Thyroid gland (tissue), 4 donors: ENCODE data around the gene ZC2HC1B. TPM values are rescaled to one million over a fixed set of nuclear protein-coding genes. Genes with fewer than 3 reads are reported as not detected.

Source experiments
- DNase-seq, 2 donors: peaks; one replicate each; pipeline ENCODE4 v3.0.0-alpha.2; 2019
- H3K27ac ChIP-seq, 3 donors: fragments of 200-600 bp; sonication (generic); 1 replicate in 2 of 3; 2 replicates in 1 of 3; pipeline ENCODE4 v1.5.1; 2016 to 2019; ENCODE audit warnings: mild to moderate bottlenecking in 1 of 3, moderate library complexity in 1 of 3
- H3K27me3 ChIP-seq: fragments of 200-600 bp; sonication (generic); one replicate; pipeline ENCODE4 v1.5.1; 2019
- H3K36me3 ChIP-seq, 2 donors: fragments of 200-600 bp; sonication (generic); one replicate each; pipeline ENCODE4 v1.5.1; 2016 to 2019
- H3K4me1 ChIP-seq, 2 donors: fragments of 200-600 bp; sonication (generic); one replicate each; pipeline ENCODE4 v1.5.1; 2017 to 2019
- H3K4me3 ChIP-seq, 3 donors: fragments of 200-600 bp; sonication (generic); replicated peaks in 1 of 3; 1 replicate in 2 of 3; 2 replicates in 1 of 3; pipeline ENCODE4 v1.5.1; 2016; ENCODE audit warnings: mild to moderate bottlenecking in 1 of 3
- H3K9me3 ChIP-seq: fragments of 200-600 bp; sonication (generic); one replicate; pipeline ENCODE4 v1.5.1; 2017
- POLR2A ChIP-seq, 2 donors: fragments of 450-650 bp; IDR thresholded peaks; one replicate each; pipeline ENCODE4 v1.6.1; 2017; ENCODE audit warnings: antibody characterized with exemption in 2 of 2, mild to moderate bottlenecking in 2 of 2, moderate library complexity in 1 of 2
- WGBS, 2 donors: methylation state at CpG; one replicate each; pipeline ENCODE4 v1.1.5; 2017; 5-methylcytosine and 5-hydroxymethylcytosine counted together
- intact Hi-C: fragments of 100-400 bp; cut with DNase I; formaldehyde crosslinking; loops from one replicate; pipeline ENCODE4 v1.15.1; 2023
- total RNA-seq, 4 donors: library from RNA; depleted of rRNA; stranded (reverse); fragments of >200 nt; gene quantifications; one replicate each; pipeline ENCODE4 v1.2.3, GENCODE V29; 2016
- TF ChIP-seq, protein P1 (sequence below), 6 experiments: fragments of 200-600 bp in 3 of 6; fragments of 450-650 bp in 3 of 6; sonication (generic) in 3 of 6; IDR thresholded peaks; one replicate each; pipeline ENCODE4 v1.5.1; 2016 to 2019; ENCODE audit warnings: antibody characterized with exemption in 6 of 6, mild to moderate bottlenecking in 2 of 6, inconsistent platforms in 1 of 6, moderate library complexity in 1 of 6

Gene ZC2HC1B
- total RNA-seq, 4 donors from 2014 or later = not detected

DNA sequence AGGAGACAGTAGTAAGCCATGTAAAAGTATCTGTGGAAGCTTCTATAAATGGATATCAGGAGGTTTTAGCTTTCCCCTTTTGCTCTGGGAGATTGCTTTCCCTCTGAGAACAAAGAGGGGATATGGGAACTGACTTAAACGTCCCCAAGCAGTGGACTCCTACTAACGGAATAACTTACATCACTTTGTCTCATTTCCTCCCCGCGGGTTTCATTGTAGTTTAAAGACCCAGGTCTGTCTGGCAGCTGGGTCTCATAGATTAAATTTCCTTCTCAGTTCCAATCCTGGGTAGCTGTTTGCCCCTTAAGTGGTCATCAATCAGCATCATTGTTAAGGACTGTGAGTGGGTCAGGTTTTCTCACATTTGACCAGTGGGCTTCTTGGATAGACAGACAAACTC, 75.1 kb downstream of the ZC2HC1B start:
- no peak for TF ChIP-seq POLR2A (IDR thresholded peaks at IDR 0.05)
- TF ChIP-seq, protein P1, sequence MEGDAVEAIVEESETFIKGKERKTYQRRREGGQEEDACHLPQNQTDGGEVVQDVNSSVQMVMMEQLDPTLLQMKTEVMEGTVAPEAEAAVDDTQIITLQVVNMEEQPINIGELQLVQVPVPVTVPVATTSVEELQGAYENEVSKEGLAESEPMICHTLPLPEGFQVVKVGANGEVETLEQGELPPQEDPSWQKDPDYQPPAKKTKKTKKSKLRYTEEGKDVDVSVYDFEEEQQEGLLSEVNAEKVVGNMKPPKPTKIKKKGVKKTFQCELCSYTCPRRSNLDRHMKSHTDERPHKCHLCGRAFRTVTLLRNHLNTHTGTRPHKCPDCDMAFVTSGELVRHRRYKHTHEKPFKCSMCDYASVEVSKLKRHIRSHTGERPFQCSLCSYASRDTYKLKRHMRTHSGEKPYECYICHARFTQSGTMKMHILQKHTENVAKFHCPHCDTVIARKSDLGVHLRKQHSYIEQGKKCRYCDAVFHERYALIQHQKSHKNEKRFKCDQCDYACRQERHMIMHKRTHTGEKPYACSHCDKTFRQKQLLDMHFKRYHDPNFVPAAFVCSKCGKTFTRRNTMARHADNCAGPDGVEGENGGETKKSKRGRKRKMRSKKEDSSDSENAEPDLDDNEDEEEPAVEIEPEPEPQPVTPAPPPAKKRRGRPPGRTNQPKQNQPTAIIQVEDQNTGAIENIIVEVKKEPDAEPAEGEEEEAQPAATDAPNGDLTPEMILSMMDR (IDR thresholded peaks at IDR 0.05) = no peak
- Histone ChIP-seq H3K4me1 (no peaks in the 10 kb centered on the region), H3K27ac (no peak overlapping the region), H3K4me3 (no peak overlapping the region), H3K36me3 (no peaks in the 10 kb centered on the region), H3K27me3 (no peaks in the 10 kb centered on the region), H3K9me3 (no peaks in the 10 kb centered on the region)
- 66 to 68% methylated on average over 4 of the region's 4 CpGs for whole genome bisulfite sequencing, 2 donors
- intact Hi-C loops = no loop called here
- DNase-seq = no peak

GRCh38 chr6:143940011-143940597, 75.8 kb downstream of the ZC2HC1B start:
- Histone ChIP-seq H3K36me3 (no peaks in the 10 kb centered on the region), H3K4me1 (no peaks in the 10 kb centered on the region), H3K27ac (no peak overlapping the region), H3K27me3 (no peaks in the 10 kb centered on the region), H3K9me3 (no peaks in the 10 kb centered on the region), H3K4me3 (no peak overlapping the region)
- DNase-seq = peak; percentile 24 to 36
- intact Hi-C loops = no loop called here
- no peak for TF ChIP-seq POLR2A (IDR thresholded peaks at IDR 0.05)
- TF ChIP-seq, protein P1 (IDR thresholded peaks at IDR 0.05) = peak in 5 of 6 experiments; percentile 26 to 66 (median 49)
- 58 to 72% methylated on average over 4 of the region's 4 CpGs for WGBS, 2 donors

DNA sequence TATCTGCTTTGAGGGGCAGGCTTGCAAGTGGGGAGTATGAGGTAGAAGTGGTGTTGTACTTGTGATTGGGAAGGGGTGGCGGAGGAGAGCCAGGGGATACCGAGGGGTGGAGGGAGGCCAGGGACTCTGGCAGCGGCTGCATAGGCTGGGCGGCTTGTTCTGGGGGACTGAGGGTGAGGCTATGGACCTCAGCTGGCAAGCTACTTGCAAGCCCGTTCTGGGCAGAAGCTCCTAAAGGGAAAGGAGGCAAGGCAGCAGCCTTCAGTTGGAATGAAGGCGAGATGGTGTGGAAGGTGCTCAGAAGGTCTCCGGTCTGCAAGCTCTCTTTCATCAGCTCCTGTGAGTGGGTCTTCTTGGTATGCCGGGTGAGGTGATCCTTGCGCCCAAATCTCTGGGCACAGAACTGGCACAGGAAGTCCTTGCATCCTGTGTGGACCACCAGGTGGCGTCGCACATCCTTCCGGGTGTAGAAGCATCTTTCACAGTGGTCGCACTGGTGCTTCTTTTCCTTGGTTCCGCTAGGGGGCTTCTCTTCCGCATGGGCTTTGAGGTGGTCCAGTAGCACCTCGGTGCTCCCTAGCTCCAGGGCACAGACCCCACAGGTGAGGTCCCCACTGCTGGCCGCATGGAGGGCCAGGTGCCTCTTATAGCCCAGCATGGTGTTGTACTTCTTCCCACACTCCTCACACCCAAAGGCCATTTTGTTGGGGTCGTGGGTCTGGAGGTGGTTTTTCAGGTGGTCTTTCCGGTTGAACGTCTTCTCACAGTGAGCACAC, 77.8 kb downstream of the ZC2HC1B start:
- H3K4me3 ChIP-seq = no peak overlapping the region
- 46 to 65% methylated on average over 13 to 19 of the region's 20 CpGs for WGBS, 2 donors
- H3K9me3 ChIP-seq = no peaks in the 10 kb centered on the region
- H3K4me1 ChIP-seq = no peaks in the 10 kb centered on the region
- no peak for TF ChIP-seq POLR2A (IDR thresholded peaks at IDR 0.05)
- TF ChIP-seq, protein P1 (IDR thresholded peaks at IDR 0.05) = peak in 5 of 6 experiments; percentile 3 to 56 (median 48)
- no peaks in the 10 kb centered on the region for H3K27me3 ChIP-seq
- intact Hi-C loops = no loop called here
- no peak overlapping the region for H3K27ac ChIP-seq
- no peaks in the 10 kb centered on the region for H3K36me3 ChIP-seq
- peak; percentile 55 to 59 for DNase-seq

- H3K27ac ChIP-seq = no peak overlapping the region
- TF ChIP-seq POLR2A (IDR thresholded peaks at IDR 0.05) = no peak
- TF ChIP-seq, protein P1 (IDR thresholded peaks at IDR 0.05) = no peak
- H3K27me3 ChIP-seq = no peaks in the 10 kb centered on the region
- H3K36me3 ChIP-seq = no peaks in the 10 kb centered on the region
- no peak overlapping the region for H3K4me3 ChIP-seq
- intact Hi-C loops = loop anchor here (5.0 kb wide), 1 partner anchor 64 kb away; no protein-coding TSS in a partner anchor
- H3K9me3 ChIP-seq = no peaks in the 10 kb centered on the region
- DNase-seq = no peak
- WGBS, 2 donors = 80 to 91% methylated on average over 7 of the region's 7 CpGs
- peaks cover 8% of the 10 kb centered on the region in 2 donors for H3K4me1 ChIP-seq
Measured at GRCh38 chr6:143948208-143948607, 83.9 kb downstream of the ZC2HC1B start.

GRCh38 chr6:143949535-143949934, 85.3 kb downstream of the ZC2HC1B start:
- no peaks in the 10 kb centered on the region for H3K9me3 ChIP-seq
- WGBS, 2 donors = 17 to 22% methylated on average over 1 of the region's 1 CpG
- DNase-seq = peak; percentile 58 to 64
- intact Hi-C loops = loop anchor here (5.0 kb wide), 1 partner anchor 63 kb away; no protein-coding TSS in a partner anchor
- no peak overlapping the region for H3K27ac ChIP-seq
- no peak overlapping the region for H3K4me3 ChIP-seq
- TF ChIP-seq POLR2A (IDR thresholded peaks at IDR 0.05) = no peak
- TF ChIP-seq, protein P1 (IDR thresholded peaks at IDR 0.05) = no peak
- H3K36me3 ChIP-seq = no peaks in the 10 kb centered on the region
- no peaks in the 10 kb centered on the region for H3K27me3 ChIP-seq
- H3K4me1 ChIP-seq = peaks cover 8% of the 10 kb centered on the region in 2 donors
